Right lobe of liver (tissue), 6 donors: ENCODE measurements around the gene PLK5. TPM values are rescaled to one million over a fixed set of nuclear protein-coding genes. Genes with fewer than 3 reads are reported as not detected.

ENCODE experiments used
- ATAC-seq, 4 donors: fragments of 200-7000 bp; cut with Tn5 transposase; one replicate each; pipeline ENCODE4 v1.9.1; 2020; ENCODE audit warnings: mild to moderate bottlenecking in 4 of 4, moderate library complexity in 4 of 4
- DNase-seq, 3 donors: peaks; one replicate each; pipeline ENCODE4 v3.0.0-alpha.2; 2020
- H3K27ac ChIP-seq, 3 donors: fragments of 200-600 bp; one replicate each; pipeline ENCODE4 v1.8.0; 2022
- H3K27me3 ChIP-seq, 2 donors: fragments of 200-600 bp; one replicate each; pipeline ENCODE4 v1.8.0; 2022
- H3K36me3 ChIP-seq, 4 donors: fragments of 200-600 bp; sonication (generic) in 1 of 4; one replicate each; pipeline versions ENCODE4 v1.5.1 to v1.8.0; 2017 to 2022; ENCODE audit warnings: control low read depth in 1 of 4
- H3K4me1 ChIP-seq, 4 donors: fragments of 200-600 bp; sonication (generic) in 1 of 4; one replicate each; pipeline versions ENCODE4 v1.5.1 to v1.8.0; 2017 to 2022; ENCODE audit warnings: control low read depth in 1 of 4
- H3K4me3 ChIP-seq, 3 donors: fragments of 200-600 bp; one replicate each; pipeline ENCODE4 v1.8.0; 2022
- H3K9me3 ChIP-seq, 4 donors: fragments of 200-600 bp; sonication (generic) in 1 of 4; one replicate each; pipeline versions ENCODE4 v1.5.1 to v1.8.0; 2017 to 2022; ENCODE audit warnings: control low read depth in 1 of 4
- POLR2A ChIP-seq: fragments of 450-650 bp; IDR thresholded peaks from one replicate; pipeline ENCODE4 v1.6.1; 2017; ENCODE audit warnings: antibody characterized with exemption, mild to moderate bottlenecking
- WGBS: methylation state at CpG from one replicate; pipeline ENCODE4 v1.1.6; 2018; ENCODE audit warnings: low coverage, low lambda C conversion rate; ENCODE audit not compliant: insufficient coverage; ENCODE audit errors: missing lambda C conversion rate; 5-methylcytosine and 5-hydroxymethylcytosine counted together
- intact Hi-C, 2 donors: fragments of 100-400 bp; cut with DNase I; formaldehyde crosslinking; loops; one replicate each; pipeline versions ENCODE4 v1.11.2 to v1.14.1; 2022
- total RNA-seq, 6 experiments: library from RNA; depleted of rRNA in 2 of 6; stranded (reverse); fragments of >200 nt in 2 of 6; fragmentation: NEBNext Ultra II Directional in 3 of 6; extraction: Animal tissue kit (Norgen Biotek cat#: 25700) in 3 of 6; gene quantifications; one replicate each; pipeline versions ENCODE4 v1.1.0 to v1.2.4, GENCODE V29; 2016 to 2023
- TF ChIP-seq, protein P1 (sequence below), 4 donors: fragments of 200-600 bp in 3 of 4; fragments of 450-650 bp in 1 of 4; IDR thresholded peaks; one replicate each; pipeline versions ENCODE4 v1.5.1 to v1.8.0; 2016 to 2022; ENCODE audit warnings: antibody characterized with exemption in 4 of 4, mild to moderate bottlenecking in 2 of 4
- donor health status: DM: no; HTN: yes; CAD: no.
- donor health status: DM: no; HTN: no; CAD: no.
- donor health status: DM: no; HTN: no; CAD: no.
- donor health status: DM: no; HTN: yes; CAD: no.
- donor health status: DM: no; HTN: yes; CAD: no.

The PLK5 gene
- total RNA-seq, 6 experiments from 2014 or later, result not detected

DNA sequence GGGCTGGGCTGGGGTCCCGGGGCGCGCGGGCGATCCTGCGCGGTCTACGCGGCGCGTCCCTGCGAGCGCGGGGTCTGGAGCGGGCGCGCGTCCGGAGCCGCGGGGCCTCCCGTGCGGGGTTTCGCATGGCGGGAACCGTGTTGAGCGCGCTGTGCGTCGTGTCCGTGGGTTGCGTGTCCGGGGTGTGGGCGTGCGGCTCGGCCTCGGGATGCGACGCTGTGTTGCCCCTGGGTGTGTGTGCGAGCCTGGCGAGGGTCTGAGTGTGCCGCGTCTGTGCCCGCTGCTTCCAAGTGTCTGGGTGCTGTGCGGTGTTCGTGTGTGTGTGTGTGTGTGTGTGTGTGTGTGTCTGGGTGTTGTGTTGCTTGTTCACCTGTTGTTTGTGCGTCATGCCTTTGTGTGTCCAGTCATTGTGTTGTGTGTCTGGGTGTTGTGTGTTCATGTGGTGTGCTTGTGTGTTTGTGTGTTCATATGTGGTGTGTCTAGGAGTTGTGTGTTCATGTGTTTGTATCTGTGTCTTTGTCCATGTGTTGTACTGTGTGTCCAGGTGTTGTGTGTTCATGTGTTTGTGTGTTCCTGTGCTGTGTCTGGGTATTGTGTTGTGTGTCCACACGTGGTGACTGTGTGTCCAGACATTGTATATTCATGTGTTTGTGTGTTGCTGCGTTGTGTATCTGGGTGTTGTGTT is 552 bp downstream of the PLK5 start:
- Histone ChIP-seq H3K4me3 (no peak overlapping the region), H3K9me3 (no peaks in the 10 kb centered on the region), H3K36me3 (no peaks in the 10 kb centered on the region), H3K27me3 (no peaks in the 10 kb centered on the region), H3K27ac (no peak overlapping the region), H3K4me1 (no peaks in the 10 kb centered on the region)
- DNase-seq (no peak), ATAC-seq (no peak)
- intact Hi-C loops, result no loop called here
- TF ChIP-seq POLR2A, result no peak
- TF ChIP-seq, protein P1, sequence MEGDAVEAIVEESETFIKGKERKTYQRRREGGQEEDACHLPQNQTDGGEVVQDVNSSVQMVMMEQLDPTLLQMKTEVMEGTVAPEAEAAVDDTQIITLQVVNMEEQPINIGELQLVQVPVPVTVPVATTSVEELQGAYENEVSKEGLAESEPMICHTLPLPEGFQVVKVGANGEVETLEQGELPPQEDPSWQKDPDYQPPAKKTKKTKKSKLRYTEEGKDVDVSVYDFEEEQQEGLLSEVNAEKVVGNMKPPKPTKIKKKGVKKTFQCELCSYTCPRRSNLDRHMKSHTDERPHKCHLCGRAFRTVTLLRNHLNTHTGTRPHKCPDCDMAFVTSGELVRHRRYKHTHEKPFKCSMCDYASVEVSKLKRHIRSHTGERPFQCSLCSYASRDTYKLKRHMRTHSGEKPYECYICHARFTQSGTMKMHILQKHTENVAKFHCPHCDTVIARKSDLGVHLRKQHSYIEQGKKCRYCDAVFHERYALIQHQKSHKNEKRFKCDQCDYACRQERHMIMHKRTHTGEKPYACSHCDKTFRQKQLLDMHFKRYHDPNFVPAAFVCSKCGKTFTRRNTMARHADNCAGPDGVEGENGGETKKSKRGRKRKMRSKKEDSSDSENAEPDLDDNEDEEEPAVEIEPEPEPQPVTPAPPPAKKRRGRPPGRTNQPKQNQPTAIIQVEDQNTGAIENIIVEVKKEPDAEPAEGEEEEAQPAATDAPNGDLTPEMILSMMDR (IDR thresholded peaks at IDR 0.05), result no peak
- 19% methylated on average over 4 of the region's 49 CpGs for WGBS

DNA sequence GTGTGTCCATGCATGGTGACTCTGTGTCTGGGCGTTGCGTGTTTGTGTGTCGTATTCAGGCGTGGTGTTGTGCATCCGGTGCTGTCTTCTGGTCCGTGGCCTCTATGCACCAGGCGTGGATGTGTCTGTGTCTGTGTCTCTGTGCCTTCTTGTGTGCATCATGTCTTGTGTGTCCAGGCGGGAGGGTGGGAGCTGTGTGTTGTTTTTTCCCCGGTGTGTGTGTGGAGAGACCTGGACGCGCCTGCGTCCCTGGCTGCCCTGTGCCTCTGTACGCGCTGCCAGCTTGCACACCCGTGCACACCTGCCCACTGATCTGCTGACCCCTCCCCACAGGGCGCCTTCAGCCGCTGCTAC is 1.1 kb downstream of the PLK5 start:
- no peaks in the 10 kb centered on the region for H3K9me3 ChIP-seq
- H3K4me1 ChIP-seq, result no peaks in the 10 kb centered on the region
- TF ChIP-seq, protein P1 (IDR thresholded peaks at IDR 0.05), result no peak
- TF ChIP-seq POLR2A, result no peak
- intact Hi-C loops, result no loop called here
- H3K36me3 ChIP-seq, result no peaks in the 10 kb centered on the region
- no peak for DNase-seq
- WGBS, result 80% methylated on average over 1 of the region's 17 CpGs
- no peaks in the 10 kb centered on the region for H3K27me3 ChIP-seq
- no peak for ATAC-seq
- no peak overlapping the region for H3K4me3 ChIP-seq
- no peak overlapping the region for H3K27ac ChIP-seq

DNA sequence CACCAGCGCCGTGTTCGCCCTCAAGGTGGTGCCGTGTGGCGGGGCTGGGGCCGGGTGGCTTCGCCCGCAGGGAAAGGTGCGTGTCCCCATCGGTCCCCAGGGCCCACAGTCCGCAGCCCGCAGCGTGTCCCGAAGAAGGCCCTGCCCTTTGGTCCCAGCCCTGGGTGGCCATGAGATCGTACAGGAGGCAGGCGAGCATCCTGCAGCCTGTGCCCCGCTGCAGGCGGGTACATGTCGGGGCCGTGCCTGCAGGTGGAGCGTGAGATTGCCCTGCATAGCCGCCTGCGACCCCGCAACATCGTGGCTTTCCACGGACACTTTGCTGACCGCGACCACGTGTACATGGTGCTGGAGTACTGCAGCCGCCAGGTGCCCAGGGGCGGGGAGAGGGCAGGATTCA is 1.5 kb downstream of the PLK5 start:
- Histone ChIP-seq H3K27me3 (no peaks in the 10 kb centered on the region), H3K4me1 (no peaks in the 10 kb centered on the region), H3K27ac (no peak overlapping the region), H3K36me3 (no peaks in the 10 kb centered on the region), H3K4me3 (no peak overlapping the region), H3K9me3 (no peaks in the 10 kb centered on the region)
- intact Hi-C loops, result no loop called here
- no peak for DNase-seq
- ATAC-seq, result no peak
- WGBS, result no CpG with 5 or more reads among the region's 31 CpGs
- no peak for TF ChIP-seq POLR2A
- TF ChIP-seq, protein P1 (IDR thresholded peaks at IDR 0.05), result no peak

DNA sequence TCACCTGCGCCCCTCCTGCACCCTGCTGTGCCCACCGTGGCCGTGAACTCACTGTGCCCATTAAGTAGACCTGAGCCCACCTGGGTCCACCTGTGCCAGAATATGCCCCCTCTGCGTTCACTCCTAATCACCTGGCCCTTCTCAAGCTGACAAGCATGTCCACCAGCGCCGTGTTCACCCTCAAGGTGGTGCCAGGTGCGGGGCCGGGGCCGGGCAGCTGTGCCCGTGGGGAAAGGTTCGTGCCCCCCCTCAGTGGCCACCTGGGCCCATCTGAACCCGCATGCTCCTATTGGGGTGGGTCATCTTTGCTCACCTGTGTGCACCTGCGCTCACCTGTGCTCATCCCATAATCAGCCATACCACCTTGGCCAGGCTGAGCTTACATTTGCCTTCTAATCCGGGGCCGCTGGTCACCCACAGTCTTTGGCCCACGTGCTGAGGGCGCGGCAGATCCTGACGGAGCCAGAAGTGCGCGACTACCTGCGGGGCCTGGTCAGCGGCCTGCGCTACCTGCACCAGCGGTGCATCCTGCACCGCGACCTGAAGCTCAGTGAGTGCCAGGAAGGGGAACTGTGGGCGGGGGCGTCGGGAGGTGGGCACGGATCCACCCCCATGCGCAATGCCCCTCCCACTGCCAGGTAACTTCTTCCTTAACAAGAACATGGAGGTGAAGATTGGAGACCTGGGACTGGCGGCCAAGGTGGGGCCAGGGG is 2.3 kb downstream of the PLK5 start:
- H3K4me3 ChIP-seq, result no peak overlapping the region
- H3K27me3 ChIP-seq, result no peaks in the 10 kb centered on the region
- intact Hi-C loops, result no loop called here
- DNase-seq (no peak), ATAC-seq (no peak)
- TF ChIP-seq, protein P1 (IDR thresholded peaks at IDR 0.05), result no peak
- TF ChIP-seq POLR2A, result no peak
- no peaks in the 10 kb centered on the region for H3K9me3 ChIP-seq
- WGBS, result 67% methylated on average over 14 of the region's 33 CpGs
- H3K36me3 ChIP-seq, result no peaks in the 10 kb centered on the region
- H3K27ac ChIP-seq, result no peak overlapping the region
- no peaks in the 10 kb centered on the region for H3K4me1 ChIP-seq
